ENCODE measurements around the gene ZKSCAN1.

Gene ZKSCAN1

DNA sequence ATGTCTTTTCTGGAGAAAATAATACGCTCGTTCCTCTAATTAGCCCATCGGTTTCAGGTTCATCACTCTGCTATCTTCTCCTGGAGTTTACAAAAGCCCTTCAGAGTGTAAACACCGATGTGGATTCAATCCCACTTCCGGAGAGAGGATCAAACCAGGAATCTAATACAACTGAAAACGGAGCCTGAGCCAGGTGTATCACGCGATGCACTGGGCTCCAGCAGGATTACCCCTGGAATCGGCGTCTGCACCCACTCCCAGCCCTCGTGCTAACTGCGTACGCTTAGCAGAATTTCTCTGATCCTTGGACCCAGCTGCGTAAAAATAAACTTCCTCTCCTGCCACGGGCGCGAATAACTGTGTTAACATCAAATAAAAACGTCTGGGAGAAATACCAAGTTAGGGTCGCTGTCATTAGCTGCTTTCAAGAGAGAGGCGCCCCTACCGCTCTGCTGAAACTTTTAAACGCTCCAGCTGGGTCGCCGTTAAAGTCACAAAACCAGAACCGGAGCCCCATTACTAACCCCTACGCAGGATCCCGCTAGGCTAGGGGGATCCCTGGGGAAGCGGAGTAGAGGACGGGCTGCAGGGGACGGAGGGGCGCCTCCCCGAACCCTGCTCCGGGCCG is 65.6 kb downstream of the ZKSCAN1 start:
- H3K4me3 ChIP-seq (ENCODE audit: low read depth, low read length), result peak overlapping the region; percentile 88
- TF ChIP-seq, protein P1, sequence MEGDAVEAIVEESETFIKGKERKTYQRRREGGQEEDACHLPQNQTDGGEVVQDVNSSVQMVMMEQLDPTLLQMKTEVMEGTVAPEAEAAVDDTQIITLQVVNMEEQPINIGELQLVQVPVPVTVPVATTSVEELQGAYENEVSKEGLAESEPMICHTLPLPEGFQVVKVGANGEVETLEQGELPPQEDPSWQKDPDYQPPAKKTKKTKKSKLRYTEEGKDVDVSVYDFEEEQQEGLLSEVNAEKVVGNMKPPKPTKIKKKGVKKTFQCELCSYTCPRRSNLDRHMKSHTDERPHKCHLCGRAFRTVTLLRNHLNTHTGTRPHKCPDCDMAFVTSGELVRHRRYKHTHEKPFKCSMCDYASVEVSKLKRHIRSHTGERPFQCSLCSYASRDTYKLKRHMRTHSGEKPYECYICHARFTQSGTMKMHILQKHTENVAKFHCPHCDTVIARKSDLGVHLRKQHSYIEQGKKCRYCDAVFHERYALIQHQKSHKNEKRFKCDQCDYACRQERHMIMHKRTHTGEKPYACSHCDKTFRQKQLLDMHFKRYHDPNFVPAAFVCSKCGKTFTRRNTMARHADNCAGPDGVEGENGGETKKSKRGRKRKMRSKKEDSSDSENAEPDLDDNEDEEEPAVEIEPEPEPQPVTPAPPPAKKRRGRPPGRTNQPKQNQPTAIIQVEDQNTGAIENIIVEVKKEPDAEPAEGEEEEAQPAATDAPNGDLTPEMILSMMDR (IDR thresholded peaks at IDR 0.05; ENCODE audit: low read depth, low read length, missing control alignments), result no peak
- DNase-seq (ENCODE audit: low read depth), result no peak

- H3K4me3 ChIP-seq (ENCODE audit: low read depth, low read length), result peak within 1 kb of the TSS; percentile 88
- DNase-seq (ENCODE audit: low read depth), result peak; percentile 99
- TF ChIP-seq, protein P1 (IDR thresholded peaks at IDR 0.05; ENCODE audit: low read depth, low read length, missing control alignments), result peak; percentile 84
Measured at GRCh38 chr7:100081535-100082102, 66.2 kb downstream of the ZKSCAN1 start, which contains the start of gene ZNF3. TSS of gene ZNF3 (minus strand) at chr7:100081723. CDS start at chr7:100077357, 4,366 bp downstream.

GRCh38 chr7:100082978-100083377 is 67.6 kb downstream of the ZKSCAN1 start:
- TF ChIP-seq, protein P1 (IDR thresholded peaks at IDR 0.05; ENCODE audit: low read depth, low read length, missing control alignments), result no peak
- H3K4me3 ChIP-seq (ENCODE audit: low read depth, low read length), result no peak overlapping the region
- DNase-seq (ENCODE audit: low read depth), result no peak

- no peak for DNase-seq (ENCODE audit: low read depth)
Measured at GRCh38 chr7:100085515-100085914, 70.1 kb downstream of the ZKSCAN1 start.

GRCh38 chr7:100087055-100087750 is 71.8 kb downstream of the ZKSCAN1 start:
- TF ChIP-seq, protein P1 (IDR thresholded peaks at IDR 0.05; ENCODE audit: low read depth, low read length, missing control alignments), result no peak
- DNase-seq (ENCODE audit: low read depth), result no peak
- no peak overlapping the region for H3K4me3 ChIP-seq (ENCODE audit: low read depth, low read length)

More at GRCh38 chr7:100085515-100085914, 70.1 kb downstream of the ZKSCAN1 start:
- H3K4me3 ChIP-seq (ENCODE audit: low read depth, low read length), result no peak overlapping the region
- TF ChIP-seq, protein P1 (IDR thresholded peaks at IDR 0.05; ENCODE audit: low read depth, low read length, missing control alignments), result no peak

DNA sequence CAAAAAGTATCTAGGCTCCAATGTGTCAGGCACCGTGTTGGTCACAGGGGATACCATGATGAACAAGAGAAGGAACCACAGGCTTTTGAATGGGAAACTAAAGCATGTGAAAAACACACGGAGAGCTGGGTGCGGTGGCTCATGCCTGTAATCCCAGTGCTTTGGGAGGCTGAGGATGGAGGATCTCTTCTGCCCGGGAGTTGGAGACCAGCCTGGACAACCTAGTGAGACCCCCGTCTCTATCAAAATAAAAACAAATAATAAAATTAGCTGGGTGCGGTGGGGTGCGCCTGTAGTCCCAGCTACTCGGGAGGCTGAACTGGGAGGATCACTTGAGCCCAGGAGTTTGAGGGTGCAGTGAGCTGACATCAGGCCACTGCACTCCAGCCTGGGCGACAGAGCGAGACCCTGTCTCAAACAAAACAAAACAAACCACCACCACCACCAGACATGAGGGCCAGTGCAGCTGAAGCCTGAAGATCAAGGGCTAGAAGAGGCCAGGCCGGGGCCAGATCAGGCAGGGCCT is 72.8 kb downstream of the ZKSCAN1 start:
- TF ChIP-seq, protein P1 (IDR thresholded peaks at IDR 0.05; ENCODE audit: low read depth, low read length, missing control alignments), result no peak
- no peak for DNase-seq (ENCODE audit: low read depth)
- peak overlapping the region; percentile 95 for H3K4me3 ChIP-seq (ENCODE audit: low read depth, low read length)
